22Rv1 (cell line): ENCODE results near the gene GLA.

ENCODE experiments used
- ZFX ChIP-seq: fragments of 450-650 bp; IDR thresholded peaks from 2 replicates; pipeline ENCODE4 v1.6.1; 2017; ENCODE audit warnings: antibody characterized with exemption, borderline replicate concordance
- TF ChIP-seq, protein P1 (sequence below): fragments of 450-650 bp; IDR thresholded peaks from 2 replicates; pipeline ENCODE4 v1.5.1; 2017; ENCODE audit warnings: mild to moderate bottlenecking

DNA sequence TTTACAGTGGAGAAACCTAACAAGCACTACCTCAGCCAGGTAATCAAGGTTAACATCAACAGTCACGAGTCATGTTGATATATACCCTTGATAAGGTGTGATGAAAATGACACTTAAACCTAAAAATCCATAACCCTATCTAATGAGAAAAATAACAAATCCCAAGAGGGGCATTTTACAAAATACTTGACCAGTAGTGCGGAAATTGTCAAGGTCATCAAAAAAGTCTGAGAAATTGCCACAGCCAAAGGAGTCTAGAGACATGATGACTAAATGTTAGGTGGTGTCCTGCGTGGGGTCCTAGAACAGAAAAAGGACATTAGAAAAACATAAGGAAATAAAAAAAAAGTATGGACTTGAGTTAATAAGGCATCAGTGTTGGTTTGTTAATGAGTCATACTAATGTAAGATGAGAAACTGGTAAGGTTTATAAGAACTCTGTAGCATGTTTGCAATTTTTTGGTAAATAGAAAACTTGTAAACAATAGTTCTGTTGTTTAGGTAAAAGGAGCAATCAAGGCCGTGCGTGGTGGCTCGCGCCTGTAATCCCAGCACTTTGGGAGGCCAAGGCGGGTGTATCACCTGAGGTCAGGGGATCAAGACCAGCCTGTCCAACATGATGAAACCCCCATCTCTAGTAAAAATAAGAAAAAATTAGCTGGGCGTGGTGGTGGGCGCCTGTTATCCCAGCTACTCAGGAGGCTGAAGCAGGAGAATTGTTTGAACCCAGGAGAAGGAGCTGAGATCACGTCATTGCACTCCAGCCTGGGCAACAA lies 14.0 kb downstream of the GLA start:
- TF ChIP-seq, protein P1, sequence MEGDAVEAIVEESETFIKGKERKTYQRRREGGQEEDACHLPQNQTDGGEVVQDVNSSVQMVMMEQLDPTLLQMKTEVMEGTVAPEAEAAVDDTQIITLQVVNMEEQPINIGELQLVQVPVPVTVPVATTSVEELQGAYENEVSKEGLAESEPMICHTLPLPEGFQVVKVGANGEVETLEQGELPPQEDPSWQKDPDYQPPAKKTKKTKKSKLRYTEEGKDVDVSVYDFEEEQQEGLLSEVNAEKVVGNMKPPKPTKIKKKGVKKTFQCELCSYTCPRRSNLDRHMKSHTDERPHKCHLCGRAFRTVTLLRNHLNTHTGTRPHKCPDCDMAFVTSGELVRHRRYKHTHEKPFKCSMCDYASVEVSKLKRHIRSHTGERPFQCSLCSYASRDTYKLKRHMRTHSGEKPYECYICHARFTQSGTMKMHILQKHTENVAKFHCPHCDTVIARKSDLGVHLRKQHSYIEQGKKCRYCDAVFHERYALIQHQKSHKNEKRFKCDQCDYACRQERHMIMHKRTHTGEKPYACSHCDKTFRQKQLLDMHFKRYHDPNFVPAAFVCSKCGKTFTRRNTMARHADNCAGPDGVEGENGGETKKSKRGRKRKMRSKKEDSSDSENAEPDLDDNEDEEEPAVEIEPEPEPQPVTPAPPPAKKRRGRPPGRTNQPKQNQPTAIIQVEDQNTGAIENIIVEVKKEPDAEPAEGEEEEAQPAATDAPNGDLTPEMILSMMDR, result no peak
- TF ChIP-seq ZFX, result no peak
